Endothelial cell of umbilical vein (primary cell): ENCODE results near the gene ZNF423.

ENCODE experiments used
- CTCF ChIP-seq, 2 donors: IDR thresholded peaks; 1 replicate in 1 of 2; 2 replicates in 1 of 2; pipeline ENCODE4 v1.5.1; 2011; ENCODE audit warnings: low read length in 2 of 2, mild to moderate bottlenecking in 2 of 2, moderate library complexity in 2 of 2, control low read depth in 1 of 2, inconsistent platforms in 1 of 2, low read depth in 1 of 2; ENCODE audit not compliant: insufficient read depth in 1 of 2; ENCODE audit errors: extremely low read depth in 1 of 2
- EZH2 ChIP-seq: IDR thresholded peaks from 2 replicates; pipeline ENCODE4 v1.6.1; 2012; ENCODE audit warnings: borderline replicate concordance, low read depth, mild to moderate bottlenecking, moderate library complexity, low read length, inconsistent platforms; ENCODE audit not compliant: severe bottlenecking
- FOS ChIP-seq: IDR thresholded peaks from 2 replicates; pipeline ENCODE4 v1.6.1; 2011; ENCODE audit warnings: mild to moderate bottlenecking, low read length, moderate library complexity, borderline replicate concordance; ENCODE audit not compliant: insufficient read depth
- GATA2 ChIP-seq: IDR thresholded peaks from 2 replicates; pipeline ENCODE4 v1.7.0; 2011; ENCODE audit warnings: low read depth, mild to moderate bottlenecking, moderate library complexity, mixed read lengths, low read length; ENCODE audit not compliant: insufficient read length, insufficient read depth
- JUN ChIP-seq: IDR thresholded peaks from 2 replicates; pipeline ENCODE4 v1.6.1; 2011; ENCODE audit warnings: borderline replicate concordance, low read depth; ENCODE audit not compliant: insufficient read length, insufficient read depth
- MAX ChIP-seq: IDR thresholded peaks from 2 replicates; pipeline ENCODE4 v1.6.1; 2011; ENCODE audit not compliant: insufficient read depth, insufficient read length
- MYC ChIP-seq: IDR thresholded peaks from one replicate; pipeline ENCODE4 v1.6.1; 2011; ENCODE audit warnings: mild to moderate bottlenecking, low read depth, low read length
- POLR2A ChIP-seq: IDR thresholded peaks from 2 replicates; pipeline ENCODE4 v1.6.1; 2012; ENCODE audit warnings: low read depth, mild to moderate bottlenecking, control low read depth, low read length
- POLR2AphosphoS5 ChIP-seq: IDR thresholded peaks from 2 replicates; pipeline ENCODE4 v1.6.1; 2012; ENCODE audit warnings: low read depth, mild to moderate bottlenecking, control low read depth, low read length, moderate library complexity; ENCODE audit not compliant: insufficient read depth

- TF ChIP-seq CTCF (IDR thresholded peaks at IDR 0.05; ENCODE audit: extremely low read depth in 1 of 2, insufficient read depth in 1 of 2, low read depth in 1 of 2, low read length in 2 of 2) (no peak), MAX (no peak), FOS (no peak), JUN (no peak), EZH2 (no peak), MYC (no peak), POLR2AphosphoS5 (no peak), GATA2 (no peak), POLR2A (no peak)
Observed at GRCh38 chr16:49809561-49809960, 46.4 kb downstream of the ZNF423 start.
